Activated CD4-positive, alpha-beta T cell treated with anti-CD3 and anti-CD28 coated beads for 4 hours (primary cell): ENCODE measurements around the gene EGFL7.
A peak's percentile ranks its signal among the peaks of the same experiment; 100 is the strongest.
"Not testable (repeated sequence)": the region's sequence is repeated elsewhere in the genome, so short reads cannot be mapped to it uniquely, and the experiment has no call there.

Experiments used
- DNase-seq, 2 donors: peaks; one replicate each; pipeline ENCODE4 v3.0.0-alpha.2; 2020

Gene EGFL7

GRCh38 chr9:136690104-136690805 lies 27.5 kb downstream of the EGFL7 start:
- no peak for DNase-seq

- no peak for DNase-seq
Measured at GRCh38 chr9:136690806-136691261, 28.1 kb downstream of the EGFL7 start.

- DNase-seq: no peak
Measured at GRCh38 chr9:136691316-136692184, 28.8 kb downstream of the EGFL7 start.

- no peak for DNase-seq
Measured at GRCh38 chr9:136692185-136693134, 29.7 kb downstream of the EGFL7 start.

GRCh38 chr9:136693135-136693489 lies 30.4 kb downstream of the EGFL7 start:
- DNase-seq: no peak

GRCh38 chr9:136693490-136694162 lies 30.9 kb downstream of the EGFL7 start:
- no peak for DNase-seq

GRCh38 chr9:136694163-136694871 lies 31.6 kb downstream of the EGFL7 start:
- DNase-seq: no peak

GRCh38 chr9:136694872-136695247 lies 32.1 kb downstream of the EGFL7 start:
- DNase-seq: no peak

GRCh38 chr9:136695435-136695895 lies 32.7 kb downstream of the EGFL7 start:
- DNase-seq: no peak

GRCh38 chr9:136695955-136696354 lies 33.2 kb downstream of the EGFL7 start:
- no peak for DNase-seq

- DNase-seq: no peak
Measured at GRCh38 chr9:136696502-136696901, 33.8 kb downstream of the EGFL7 start.

- no peak for DNase-seq
Measured at GRCh38 chr9:136697146-136697820, 34.6 kb downstream of the EGFL7 start.

- DNase-seq: no peak
Measured at GRCh38 chr9:136697821-136698526, 35.3 kb downstream of the EGFL7 start.

GRCh38 chr9:136698635-136699246 lies 36.0 kb downstream of the EGFL7 start:
- DNase-seq: no peak

GRCh38 chr9:136700304-136700703 lies 37.6 kb downstream of the EGFL7 start:
- no peak for DNase-seq

GRCh38 chr9:136700959-136701667 lies 38.4 kb downstream of the EGFL7 start:
- DNase-seq: peak; percentile 40 to 41

GRCh38 chr9:136701668-136702053 lies 38.9 kb downstream of the EGFL7 start:
- no peak for DNase-seq

GRCh38 chr9:136703276-136703860 lies 40.7 kb downstream of the EGFL7 start:
- no peak for DNase-seq

GRCh38 chr9:136704741-136705140 lies 42.0 kb downstream of the EGFL7 start:
- DNase-seq: not testable (repeated sequence)
